ENCODE results near the gene DNAH6.
A peak's percentile ranks its signal among the peaks of the same experiment; 100 is the strongest.

Gene DNAH6

DNA sequence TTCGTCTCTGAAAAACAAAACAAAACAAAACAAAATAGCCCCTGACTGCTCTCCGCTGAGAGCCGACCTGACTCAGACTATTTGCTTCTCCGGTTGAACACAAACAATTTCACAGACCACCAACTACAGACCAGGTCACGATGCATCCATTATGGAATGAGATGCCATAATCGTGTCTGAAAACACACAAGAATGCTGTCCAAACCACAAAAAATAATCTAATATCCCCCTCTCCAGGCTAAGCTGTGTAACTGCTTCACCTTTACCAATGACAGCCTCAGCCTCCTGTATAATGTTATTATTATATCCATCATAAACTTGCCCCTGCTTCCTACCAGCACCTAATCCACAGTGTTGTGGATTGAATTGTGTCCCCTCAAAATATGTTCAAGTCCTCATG lies 114.7 kb downstream of the DNAH6 start:
- peak; percentile 0 for DNase-seq

- no peak for DNase-seq
These were observed 115.7 kb downstream of the DNAH6 start for GRCh38 chr2:84631985-84632384.

GRCh38 chr2:84636080-84636971 lies 120.0 kb downstream of the DNAH6 start:
- DNase-seq: no peak

DNA sequence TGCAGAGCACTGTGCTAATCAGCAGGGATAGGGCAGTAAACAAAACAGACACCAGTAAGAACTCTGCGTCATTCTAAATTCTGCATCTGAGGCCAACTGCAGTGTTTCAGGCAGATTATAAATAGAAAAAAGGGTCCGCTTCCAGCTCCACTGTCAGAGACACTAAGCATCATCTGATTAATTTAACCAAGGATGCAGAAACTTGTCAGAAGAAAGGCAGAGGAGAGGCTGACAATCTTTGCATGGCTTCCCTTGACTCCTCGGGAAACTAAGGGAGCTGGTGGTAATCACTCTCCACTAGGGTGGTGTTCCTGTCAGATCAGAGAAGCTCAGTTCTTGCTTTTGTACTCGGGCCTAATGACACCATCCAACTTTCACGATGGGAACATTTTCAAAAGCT lies 123.5 kb downstream of the DNAH6 start:
- DNase-seq: no peak

GRCh38 chr2:84640411-84640810 lies 124.1 kb downstream of the DNAH6 start:
- no peak for DNase-seq

GRCh38 chr2:84641021-84641420 lies 124.7 kb downstream of the DNAH6 start:
- DNase-seq: no peak

DNA sequence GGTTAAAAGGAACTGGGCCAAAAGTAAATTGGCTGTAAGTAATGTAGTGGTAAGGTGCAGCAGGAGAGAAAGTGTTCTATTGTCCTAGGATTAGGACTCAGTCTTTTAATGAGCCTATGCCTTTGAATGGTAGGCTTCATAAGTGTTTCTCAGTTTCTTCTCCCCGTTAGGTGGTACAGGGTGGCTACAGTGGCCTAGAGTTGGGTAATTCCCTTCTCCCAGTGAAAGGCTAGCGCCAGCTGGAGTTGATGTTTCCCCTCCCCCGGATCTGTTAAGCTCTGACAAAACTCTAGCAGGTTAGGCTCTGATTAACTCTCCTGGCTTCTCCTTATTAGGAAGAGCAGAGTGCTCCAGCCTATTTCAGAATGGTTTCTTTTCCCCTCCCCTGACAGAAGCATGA lies 127.7 kb downstream of the DNAH6 start:
- DNase-seq: no peak

GRCh38 chr2:84646514-84646913 lies 130.2 kb downstream of the DNAH6 start:
- no peak for DNase-seq

- no peak for DNase-seq
These were observed 131.0 kb downstream of the DNAH6 start for GRCh38 chr2:84647267-84647666.

- DNase-seq: no peak
These were observed 132.8 kb downstream of the DNAH6 start for GRCh38 chr2:84649058-84649457.

DNA sequence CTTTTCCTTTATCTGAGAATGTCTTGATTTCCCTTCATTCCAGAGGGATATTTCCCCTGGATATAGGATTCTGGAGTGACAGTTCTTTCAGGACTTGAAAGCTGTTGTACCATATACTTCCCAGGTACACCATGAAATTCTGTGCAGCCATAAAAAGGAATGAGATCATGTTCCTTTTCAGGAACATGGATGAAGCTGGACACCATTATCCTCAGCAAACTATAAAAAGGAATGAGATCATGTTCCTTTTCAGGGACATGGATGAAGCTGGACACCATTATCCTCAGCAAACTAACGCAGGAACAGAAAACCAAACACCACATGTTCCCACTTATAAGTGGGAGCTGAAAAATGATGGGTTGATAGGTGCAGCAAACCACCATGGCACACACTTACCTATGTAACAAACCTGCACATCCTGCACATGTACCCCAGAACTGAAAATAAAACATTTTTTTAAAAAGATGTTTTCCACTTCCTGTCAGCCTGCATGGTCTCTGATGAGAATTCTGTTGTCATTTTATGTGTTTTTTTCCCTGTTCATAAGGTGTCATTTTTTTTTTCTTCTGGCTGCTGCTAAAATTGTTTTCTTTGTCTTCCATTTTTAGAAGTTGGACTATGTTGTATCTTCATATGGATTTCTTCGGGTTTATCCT lies 133.3 kb downstream of the DNAH6 start:
- no peak for DNase-seq

GRCh38 chr2:84652431-84652830 lies 136.1 kb downstream of the DNAH6 start:
- no peak for DNase-seq

- no peak for DNase-seq
These were observed 137.0 kb downstream of the DNAH6 start for GRCh38 chr2:84653302-84653701.

DNA sequence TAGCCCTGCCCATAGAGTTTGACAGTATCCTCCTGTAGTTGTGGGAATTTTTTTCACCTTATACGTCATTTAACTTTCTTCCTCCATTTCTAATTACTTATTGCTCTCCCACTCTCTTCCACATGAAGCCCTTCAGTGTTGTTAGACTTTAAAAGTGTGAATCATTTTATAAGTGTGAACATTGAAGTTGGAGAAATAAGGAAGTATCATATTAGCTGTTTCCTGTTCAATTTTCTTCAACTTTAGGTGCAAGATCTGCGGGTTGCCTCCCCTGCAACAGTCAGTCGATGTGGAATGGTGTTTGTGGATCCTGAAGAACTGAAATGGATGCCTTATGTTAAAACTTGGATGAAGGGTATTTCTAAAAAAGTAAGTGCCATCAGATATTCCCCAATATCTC lies 138.1 kb downstream of the DNAH6 start:
- no peak for DNase-seq

DNA sequence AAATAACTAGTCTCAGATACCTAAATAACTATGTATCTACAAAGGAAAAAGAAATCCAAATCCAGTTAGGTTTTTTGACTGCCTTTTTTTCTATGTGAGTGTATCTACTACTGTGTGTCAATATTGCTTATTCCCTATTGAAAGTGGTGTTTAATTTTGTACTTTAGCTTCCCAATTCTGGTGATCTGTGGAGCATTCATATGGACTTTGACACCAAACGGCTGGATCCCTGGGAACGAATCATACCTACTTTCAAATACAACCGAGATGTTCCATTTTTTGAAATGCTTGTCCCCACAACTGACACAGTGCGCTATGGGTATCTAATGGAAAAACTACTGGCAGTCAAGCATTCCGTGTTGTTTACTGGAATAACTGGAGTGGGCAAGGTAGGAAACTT lies 152.8 kb downstream of the DNAH6 start:
- DNase-seq: no peak

GRCh38 chr2:84674099-84674498 lies 157.8 kb downstream of the DNAH6 start:
- no peak for DNase-seq

- no peak for DNase-seq
These were observed 158.3 kb downstream of the DNAH6 start for GRCh38 chr2:84674586-84674985.

GRCh38 chr2:84676295-84676694 lies 160.0 kb downstream of the DNAH6 start:
- DNase-seq: no peak

- DNase-seq: no peak
These were observed 161.9 kb downstream of the DNAH6 start for GRCh38 chr2:84678214-84678613.

GRCh38 chr2:84686783-84687476 lies 170.6 kb downstream of the DNAH6 start:
- DNase-seq: no peak

GRCh38 chr2:84687498-84688149 lies 171.3 kb downstream of the DNAH6 start:
- DNase-seq: no peak

GRCh38 chr2:84690225-84690624 lies 173.9 kb downstream of the DNAH6 start:
- DNase-seq: no peak

GRCh38 chr2:84694088-84694622 lies 177.9 kb downstream of the DNAH6 start:
- no peak for DNase-seq

Data from NCI-H1092 (cell line).